GM12891 (cell line): Measurements from ENCODE around the gene PCID2.

Source experiments
- PAX5 ChIP-seq: IDR thresholded peaks from 2 replicates; pipeline ENCODE4 v1.6.1; 2011; ENCODE audit warnings: low read length, moderate library complexity, mild to moderate bottlenecking; ENCODE audit not compliant: insufficient read depth, severe bottlenecking
- POLR2A ChIP-seq: IDR thresholded peaks from 2 replicates; pipeline ENCODE4 v1.6.1; 2011; ENCODE audit warnings: low read depth, low read length, control low read depth
- POLR2AphosphoS5 ChIP-seq: IDR thresholded peaks from 2 replicates; pipeline ENCODE4 v1.6.1; 2011; ENCODE audit warnings: low read depth, low read length, control low read depth
- POU2F2 ChIP-seq: IDR thresholded peaks from 2 replicates; pipeline ENCODE4 v1.6.1; 2011; ENCODE audit warnings: low read depth, mild to moderate bottlenecking, control low read depth, low read length, moderate library complexity
- SPI1 ChIP-seq: IDR thresholded peaks from 2 replicates; pipeline ENCODE4 v1.6.1; 2011; ENCODE audit warnings: low read depth, low read length, control low read depth
- TAF1 ChIP-seq: IDR thresholded peaks from 2 replicates; pipeline ENCODE4 v1.6.1; 2011; ENCODE audit warnings: low read depth, low read length, control low read depth

GRCh38 chr13:113157206-113157928, 51.1 kb downstream of the PCID2 start:
- no peak for TF ChIP-seq SPI1
- TF ChIP-seq POLR2A: no peak
- no peak for TF ChIP-seq POLR2AphosphoS5
- TF ChIP-seq TAF1: no peak
- no peak for TF ChIP-seq PAX5
- TF ChIP-seq POU2F2: no peak
